Measurements from ENCODE around the gene GPATCH11. TPM values are rescaled to one million over a fixed set of nuclear protein-coding genes. Genes with fewer than 3 reads are reported as not detected.

The GPATCH11 gene
- total and polyA plus RNA-seq, 3 experiments from 2014 or later = 9.0 to 20.2 (median 17.8) TPM

DNA sequence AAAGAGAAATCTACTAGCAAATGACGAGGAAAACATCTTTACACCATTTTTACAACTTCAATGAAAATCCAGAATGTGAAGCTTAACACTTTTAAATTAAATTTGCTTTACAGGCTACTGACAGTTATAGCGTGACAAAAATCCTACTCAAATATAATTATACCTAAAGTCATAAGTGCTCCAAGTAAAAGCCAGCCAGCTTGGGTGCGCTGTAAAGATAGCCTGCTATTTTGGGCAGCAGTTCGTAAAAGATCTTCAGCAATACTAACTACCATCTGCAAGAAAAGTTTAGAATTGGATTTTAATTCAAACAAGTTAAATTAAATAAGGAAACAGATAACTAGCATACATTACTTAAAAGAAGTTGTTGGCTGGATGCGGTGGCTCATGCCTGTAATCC lies 22.5 kb upstream of the GPATCH11 start:
- no peaks in the 10 kb centered on the region for H3K4me1 ChIP-seq (ENCODE audit: insufficient read depth, low read length)
- Mint-ChIP-seq H3K36me3 (peaks cover 3 to 80% (median 18%) of the 10 kb centered on the region in 3 donors), H3K4me1 (peaks cover 0 to 11% (median 2%) of the 10 kb centered on the region in 3 donors), H3K27me3 (no peaks in the 10 kb centered on the region), H3K27ac (no peak overlapping the region), H3K9me3 (no peaks in the 10 kb centered on the region), H3K4me3 (no peak overlapping the region)
- H3K27me3 ChIP-seq (ENCODE audit: insufficient read depth, low read length, poor library complexity, severe bottlenecking) = no peaks in the 10 kb centered on the region
- H3K36me3 ChIP-seq (ENCODE audit: insufficient read depth, low read length) = peaks cover 42% of the 10 kb centered on the region
- H3K9me3 ChIP-seq (ENCODE audit: low read length) = no peaks in the 10 kb centered on the region
- POLR2A ChIA-PET = no interaction called here
- no peak overlapping the region for H3K4me3 ChIP-seq (ENCODE audit: low read length)
- DNase-seq = no peak
- no peak overlapping the region for H3K27ac ChIP-seq (ENCODE audit: low read depth, low read length)
- CTCF ChIA-PET = no interaction called here

DNA sequence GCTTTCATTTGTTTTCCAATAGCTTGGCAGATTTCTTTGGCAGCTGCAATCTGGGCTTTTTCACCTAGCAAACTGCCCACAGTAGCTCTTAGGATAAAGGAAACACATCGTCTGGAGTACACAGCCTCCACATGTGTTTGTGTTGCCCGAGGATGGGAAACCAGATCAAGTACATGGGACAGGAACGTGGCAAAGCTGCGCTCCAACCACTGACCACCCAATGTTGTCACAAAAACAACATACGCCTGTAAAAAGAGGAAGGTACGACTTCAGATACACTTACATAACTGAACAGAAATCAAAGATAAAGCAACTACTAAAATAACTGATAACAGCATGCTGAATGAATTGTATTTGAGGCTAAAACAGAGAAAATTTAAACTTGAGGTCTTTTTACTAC lies 15.6 kb upstream of the GPATCH11 start:
- no peaks in the 10 kb centered on the region for H3K4me1 ChIP-seq (ENCODE audit: insufficient read depth, low read length)
- no peak overlapping the region for H3K4me3 ChIP-seq (ENCODE audit: low read length)
- Mint-ChIP-seq H3K4me3 (no peak overlapping the region), H3K4me1 (peaks cover 14 to 24% (median 16%) of the 10 kb centered on the region in 3 donors), H3K27me3 (no peaks in the 10 kb centered on the region), H3K36me3 (peaks cover 15 to 79% (median 30%) of the 10 kb centered on the region in 3 donors), H3K9me3 (no peaks in the 10 kb centered on the region), H3K27ac (peak overlapping the region in 1 of 8 donors; percentile 27)
- ChIA-PET POLR2A (no interaction called here), CTCF (no interaction called here)
- no peak overlapping the region for H3K27ac ChIP-seq (ENCODE audit: low read depth, low read length)
- no peaks in the 10 kb centered on the region for H3K27me3 ChIP-seq (ENCODE audit: insufficient read depth, low read length, poor library complexity, severe bottlenecking)
- DNase-seq = no peak
- no peaks in the 10 kb centered on the region for H3K9me3 ChIP-seq (ENCODE audit: low read length)
- peaks cover 42% of the 10 kb centered on the region for H3K36me3 ChIP-seq (ENCODE audit: insufficient read depth, low read length)

DNA sequence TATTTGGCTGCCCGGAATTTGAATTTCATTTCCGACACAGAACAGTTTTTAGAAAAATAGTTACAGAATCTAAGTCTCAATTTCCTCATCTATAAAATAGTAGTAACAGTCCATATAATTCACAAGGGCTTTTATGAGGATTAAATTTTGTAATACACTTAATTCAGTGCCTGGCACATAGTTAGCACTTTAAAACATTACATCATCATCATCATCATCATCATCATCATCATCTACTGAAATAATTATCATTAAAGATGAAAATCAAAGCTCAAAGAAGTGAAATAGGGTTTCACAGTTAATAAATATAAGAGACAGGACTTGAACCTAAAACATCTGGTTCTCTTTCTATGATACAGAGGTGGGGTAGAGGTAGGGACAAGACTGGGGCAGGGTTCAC lies 13.4 kb upstream of the GPATCH11 start:
- Mint-ChIP-seq H3K27ac (no peak overlapping the region), H3K27me3 (no peaks in the 10 kb centered on the region), H3K36me3 (peaks cover 24 to 74% (median 36%) of the 10 kb centered on the region in 3 donors), H3K4me3 (no peak overlapping the region), H3K4me1 (peaks cover 25 to 41% (median 29%) of the 10 kb centered on the region in 3 donors), H3K9me3 (no peaks in the 10 kb centered on the region)
- no peaks in the 10 kb centered on the region for H3K27me3 ChIP-seq (ENCODE audit: insufficient read depth, low read length, poor library complexity, severe bottlenecking)
- ChIA-PET POLR2A (no interaction called here), CTCF (no interaction called here)
- H3K4me1 ChIP-seq (ENCODE audit: insufficient read depth, low read length) = no peaks in the 10 kb centered on the region
- no peak overlapping the region for H3K27ac ChIP-seq (ENCODE audit: low read depth, low read length)
- H3K4me3 ChIP-seq (ENCODE audit: low read length) = no peak overlapping the region
- no peak for DNase-seq
- peaks cover 28% of the 10 kb centered on the region for H3K36me3 ChIP-seq (ENCODE audit: insufficient read depth, low read length)
- no peaks in the 10 kb centered on the region for H3K9me3 ChIP-seq (ENCODE audit: low read length)

DNA sequence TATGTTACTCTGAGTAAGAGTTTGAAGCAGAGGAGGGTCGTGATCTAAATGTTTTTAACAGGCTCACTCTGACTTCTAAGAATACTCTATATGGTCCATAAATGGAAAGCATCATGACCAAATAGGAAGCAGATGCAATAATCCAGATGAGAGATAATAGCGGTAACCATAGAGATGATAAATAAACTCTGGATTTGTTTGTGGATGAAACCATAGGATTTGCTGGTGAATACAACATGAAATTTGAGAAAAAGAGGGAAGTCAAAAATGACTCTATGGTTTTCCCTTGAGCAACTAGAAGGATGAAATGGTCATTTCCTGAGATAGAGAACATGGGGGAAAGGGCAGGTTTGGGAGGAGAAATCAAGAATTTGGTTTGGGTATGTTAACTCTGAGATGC lies 4.1 kb upstream of the GPATCH11 start:
- peak overlapping the region; percentile 8 for H3K4me3 ChIP-seq (ENCODE audit: low read length)
- H3K4me1 ChIP-seq (ENCODE audit: insufficient read depth, low read length) = peaks cover 50% of the 10 kb centered on the region
- Mint-ChIP-seq H3K27ac (peak overlapping the region in 7 of 8 donors; percentile 15 to 91 (median 80)), H3K36me3 (peaks cover 4 to 52% (median 24%) of the 10 kb centered on the region in 3 donors), H3K27me3 (no peaks in the 10 kb centered on the region), H3K4me1 (peaks cover 15 to 50% (median 31%) of the 10 kb centered on the region in 3 donors), H3K4me3 (peak overlapping the region in 6 of 7 donors; percentile 57 to 74 (median 66)), H3K9me3 (no peaks in the 10 kb centered on the region)
- peaks cover 6% of the 10 kb centered on the region for H3K36me3 ChIP-seq (ENCODE audit: insufficient read depth, low read length)
- no peaks in the 10 kb centered on the region for H3K9me3 ChIP-seq (ENCODE audit: low read length)
- no peaks in the 10 kb centered on the region for H3K27me3 ChIP-seq (ENCODE audit: insufficient read depth, low read length, poor library complexity, severe bottlenecking)
- no peak for DNase-seq
- no peak overlapping the region for H3K27ac ChIP-seq (ENCODE audit: low read depth, low read length)
- CTCF ChIA-PET = no interaction called here
- POLR2A ChIA-PET = no interaction called here

DNA sequence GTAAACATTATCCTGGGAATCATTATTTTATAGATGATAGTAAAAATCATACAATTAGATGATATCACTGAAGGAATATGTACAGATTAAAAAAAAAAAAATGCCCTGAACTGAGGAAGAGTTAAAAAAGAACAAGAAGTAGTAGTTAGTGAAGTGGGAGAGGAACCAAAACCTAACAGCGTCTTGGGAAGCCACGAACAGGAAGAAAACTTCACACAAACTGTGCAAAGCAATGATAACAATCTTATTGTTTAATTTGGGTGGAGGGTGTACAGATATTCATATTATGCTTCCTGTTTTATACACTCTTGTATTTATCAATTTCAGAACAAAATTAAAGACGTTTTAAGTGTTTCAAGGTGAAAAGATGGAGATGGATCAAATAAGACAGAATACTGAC lies 3.6 kb upstream of the GPATCH11 start:
- H3K27ac Mint-ChIP-seq = peak overlapping the region in 7 of 8 donors; percentile 15 to 91 (median 80)
- peak overlapping the region; percentile 8 for H3K4me3 ChIP-seq (ENCODE audit: low read length)

DNA sequence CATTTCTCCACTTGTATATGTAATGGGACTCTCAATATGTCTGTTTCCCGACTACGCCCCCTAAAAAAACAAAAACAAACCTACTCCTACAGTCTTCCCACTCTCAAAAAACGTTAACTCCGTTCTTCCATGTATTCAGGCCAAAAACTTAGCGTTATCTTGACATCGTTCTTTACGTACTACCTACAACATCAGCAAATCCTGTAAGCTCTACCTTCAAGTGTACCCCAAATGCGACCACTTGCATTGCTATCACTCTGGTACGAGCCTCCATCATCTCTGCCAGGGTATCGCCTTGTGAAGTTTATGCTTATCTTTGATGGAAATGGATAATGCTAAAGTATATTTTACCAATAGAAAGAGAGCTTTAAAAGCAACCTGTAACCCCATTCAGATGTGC lies 479 bp downstream of the GPATCH11 start:
- H3K9me3 ChIP-seq (ENCODE audit: low read length) = no peaks in the 10 kb centered on the region
- Mint-ChIP-seq H3K36me3 (peaks cover 0 to 36% (median 10%) of the 10 kb centered on the region in 3 donors), H3K4me3 (no peak overlapping the region), H3K9me3 (no peaks in the 10 kb centered on the region), H3K27me3 (no peaks in the 10 kb centered on the region), H3K4me1 (peaks cover 15 to 38% (median 19%) of the 10 kb centered on the region in 3 donors), H3K27ac (no peak overlapping the region)
- DNase-seq = no peak
- peak overlapping the region; percentile 84 for H3K4me3 ChIP-seq (ENCODE audit: low read length)
- POLR2A ChIA-PET = interaction anchor here (0.6 to 1.2 kb wide), 2 partner anchors 27 to 118 kb away, joined by 3 to 5 read pairs; partner anchors contain the start of gene STRN
- CTCF ChIA-PET = interaction anchor here (1.5 kb wide), 1 partner anchor 793 kb away, joined by 3 read pairs; no protein-coding TSS in a partner anchor
- H3K27ac ChIP-seq (ENCODE audit: low read depth, low read length) = peak overlapping the region; percentile 78
- peaks cover 3% of the 10 kb centered on the region for H3K36me3 ChIP-seq (ENCODE audit: insufficient read depth, low read length)
- H3K27me3 ChIP-seq (ENCODE audit: insufficient read depth, low read length, poor library complexity, severe bottlenecking) = no peaks in the 10 kb centered on the region
- peaks cover 41% of the 10 kb centered on the region for H3K4me1 ChIP-seq (ENCODE audit: insufficient read depth, low read length)

More for the DNA sequence above, 3.6 kb upstream of the GPATCH11 start:
- no peak overlapping the region for H3K27ac ChIP-seq (ENCODE audit: low read depth, low read length)
- Mint-ChIP-seq H3K36me3 (peaks cover 4 to 49% (median 23%) of the 10 kb centered on the region in 3 donors), H3K9me3 (no peaks in the 10 kb centered on the region), H3K4me1 (peaks cover 11 to 48% (median 28%) of the 10 kb centered on the region in 3 donors), H3K4me3 (peak overlapping the region in 6 of 7 donors; percentile 57 to 74 (median 66)), H3K27me3 (no peaks in the 10 kb centered on the region)
- H3K4me1 ChIP-seq (ENCODE audit: insufficient read depth, low read length) = peaks cover 54% of the 10 kb centered on the region
- H3K27me3 ChIP-seq (ENCODE audit: insufficient read depth, low read length, poor library complexity, severe bottlenecking) = no peaks in the 10 kb centered on the region
- peak in 1 of 5 donors; percentile 23 for DNase-seq
- CTCF ChIA-PET = no interaction called here
- no peaks in the 10 kb centered on the region for H3K9me3 ChIP-seq (ENCODE audit: low read length)
- POLR2A ChIA-PET = no interaction called here
- H3K36me3 ChIP-seq (ENCODE audit: insufficient read depth, low read length) = peaks cover 6% of the 10 kb centered on the region

DNA sequence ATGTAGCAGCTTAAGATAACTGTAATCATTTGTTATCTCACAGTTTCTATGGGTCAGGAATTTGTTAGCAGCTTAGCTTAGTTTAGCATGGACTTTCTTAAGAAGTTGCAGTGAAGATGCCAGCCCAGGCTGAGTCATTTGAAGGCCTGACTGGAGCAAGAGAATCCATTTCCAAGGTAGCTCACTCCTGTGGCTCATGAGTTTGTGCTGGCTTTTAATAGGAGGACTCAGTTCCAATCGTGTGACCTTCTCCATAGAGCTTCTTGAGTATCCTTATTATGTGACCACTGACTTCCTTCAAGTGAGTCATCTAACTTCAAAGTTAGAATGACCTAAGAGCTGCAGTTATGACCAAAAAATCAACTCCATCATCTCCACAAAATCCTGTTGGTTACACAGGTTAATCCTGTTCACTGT lies 1.4 kb downstream of the GPATCH11 start:
- CTCF ChIA-PET = no interaction called here

DNA sequence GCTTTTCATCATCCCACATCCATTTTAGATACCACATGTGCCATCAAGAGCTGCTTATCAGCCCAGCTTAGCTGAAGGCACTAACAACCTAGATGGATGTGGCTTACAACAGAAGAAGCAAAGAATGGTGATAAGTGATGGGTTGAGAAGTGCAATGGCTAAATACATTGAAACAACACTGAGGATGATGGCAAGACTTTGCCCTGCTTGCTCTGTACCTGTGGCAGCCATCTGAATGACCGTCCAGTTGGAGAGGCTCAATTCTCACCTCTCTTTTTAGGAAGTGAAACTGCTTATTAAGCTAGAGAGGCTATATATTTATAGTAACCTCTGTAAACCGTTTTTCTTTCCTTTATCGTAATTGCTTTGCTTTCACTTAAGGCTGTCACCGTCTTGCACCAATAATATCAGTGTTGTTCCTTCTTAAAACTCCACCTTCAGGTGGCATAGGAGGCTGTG lies 5.7 kb downstream of the GPATCH11 start:
- ChIA-PET CTCF (no interaction called here), POLR2A (no interaction called here)
- H3K36me3 Mint-ChIP-seq = peaks cover 0 to 59% (median 12%) of the 10 kb centered on the region in 3 donors
- Histone ChIP-seq H3K27ac (ENCODE audit: low read depth, low read length) (no peak overlapping the region), H3K9me3 (ENCODE audit: low read length) (no peaks in the 10 kb centered on the region), H3K4me3 (ENCODE audit: low read length) (no peak overlapping the region), H3K36me3 (ENCODE audit: insufficient read depth, low read length) (peaks cover 22% of the 10 kb centered on the region), H3K27me3 (ENCODE audit: insufficient read depth, low read length, poor library complexity, severe bottlenecking) (no peaks in the 10 kb centered on the region), H3K4me1 (ENCODE audit: insufficient read depth, low read length) (peaks cover 7% of the 10 kb centered on the region)
- peak overlapping the region in 1 of 8 donors; percentile 19 for H3K27ac Mint-ChIP-seq
- peaks cover 15 to 24% (median 18%) of the 10 kb centered on the region in 3 donors for H3K4me1 Mint-ChIP-seq
- no peaks in the 10 kb centered on the region for H3K27me3 Mint-ChIP-seq
- H3K4me3 Mint-ChIP-seq = no peak overlapping the region
- DNase-seq = no peak
- no peaks in the 10 kb centered on the region for H3K9me3 Mint-ChIP-seq

More for the DNA sequence above, 1.4 kb downstream of the GPATCH11 start:
- peak overlapping the region in 2 of 8 donors; percentile 9 to 32 for H3K27ac Mint-ChIP-seq
- no peaks in the 10 kb centered on the region for H3K27me3 Mint-ChIP-seq
- H3K4me3 ChIP-seq (ENCODE audit: low read length) = no peak overlapping the region
- H3K9me3 ChIP-seq (ENCODE audit: low read length) = no peaks in the 10 kb centered on the region
- H3K4me1 ChIP-seq (ENCODE audit: insufficient read depth, low read length) = peaks cover 31% of the 10 kb centered on the region
- H3K27me3 ChIP-seq (ENCODE audit: insufficient read depth, low read length, poor library complexity, severe bottlenecking) = no peaks in the 10 kb centered on the region
- peaks cover 8% of the 10 kb centered on the region for H3K36me3 ChIP-seq (ENCODE audit: insufficient read depth, low read length)
- H3K9me3 Mint-ChIP-seq = no peaks in the 10 kb centered on the region
- DNase-seq = no peak
- POLR2A ChIA-PET = no interaction called here
- peaks cover 15 to 29% (median 19%) of the 10 kb centered on the region in 3 donors for H3K4me1 Mint-ChIP-seq
- peak overlapping the region in 1 of 7 donors; percentile 19 for H3K4me3 Mint-ChIP-seq
- peaks cover 0 to 35% (median 10%) of the 10 kb centered on the region in 3 donors for H3K36me3 Mint-ChIP-seq
- no peak overlapping the region for H3K27ac ChIP-seq (ENCODE audit: low read depth, low read length)

Measured in CD8-positive, alpha-beta memory T cell (primary cell).